Dermis microvascular lymphatic vessel endothelial cell (primary cell): ENCODE measurements around the gene PLA2G10. TPM values are rescaled to one million over a fixed set of nuclear protein-coding genes. Genes with fewer than 3 reads are reported as not detected.
A peak's percentile ranks its signal among the peaks of the same experiment; 100 is the strongest.
"Not testable (repeated sequence)": the region's sequence is repeated elsewhere in the genome, so short reads cannot be mapped to it uniquely, and the experiment has no call there.

Experiments used
- DNase-seq, 2 donors: peaks; one replicate each; pipeline versions ENCODE4 v3.0.0 to v3.0.0-alpha.2; 2010; ENCODE audit warnings: low read depth in 2 of 2
- total RNA-seq: library from RNA; depleted of rRNA; stranded (reverse); fragments of >200 nt; gene quantifications from 2 replicates; pipeline ENCODE4 v1.2.1, GENCODE V29; 2014

PLA2G10 gene
- total RNA-seq, 1 donor from 2014 or later, result not detected

GRCh38 chr16:14667347-14668266 is 26.5 kb downstream of the PLA2G10 start:
- no peak for DNase-seq

DNA sequence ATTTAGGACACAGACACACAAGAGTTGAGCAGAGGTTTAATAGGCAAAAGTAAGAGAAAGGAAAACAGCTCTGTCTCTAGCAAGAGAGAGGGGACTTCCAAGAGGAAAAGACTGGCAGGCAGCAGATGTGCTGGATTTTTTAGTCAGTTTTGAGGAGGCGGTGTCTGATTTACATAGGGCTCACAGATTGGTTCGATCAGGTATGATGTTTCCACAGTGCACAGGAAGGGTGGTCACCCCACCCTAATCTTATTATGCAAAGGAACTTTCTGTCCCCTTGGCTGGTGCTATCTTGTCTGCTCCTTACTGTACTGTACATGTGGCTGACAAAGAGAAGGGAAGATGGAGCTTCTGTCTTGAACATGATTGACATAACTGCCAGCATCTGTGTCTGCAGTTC is 36.0 kb downstream of the PLA2G10 start:
- peak in 1 of 2 donors; percentile 14 for DNase-seq

DNA sequence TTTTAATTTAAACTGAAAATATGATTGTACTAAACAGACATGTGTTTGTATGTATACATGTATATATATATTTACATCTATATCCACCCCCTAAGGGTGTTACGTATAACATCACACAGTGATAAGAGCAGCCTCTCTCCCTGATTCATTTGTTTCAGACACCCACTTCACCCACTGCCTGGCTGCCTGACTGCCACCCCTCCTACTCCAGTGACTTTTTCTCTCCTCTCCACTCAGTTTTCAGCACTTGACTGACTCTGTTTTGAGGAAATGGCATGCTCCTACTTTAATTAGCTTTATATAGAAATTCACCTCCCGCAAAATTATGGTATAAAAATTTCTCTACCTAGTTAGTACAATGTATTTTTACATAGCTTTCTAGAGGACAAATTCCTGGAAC is 41.4 kb downstream of the PLA2G10 start:
- DNase-seq, result no peak

DNA sequence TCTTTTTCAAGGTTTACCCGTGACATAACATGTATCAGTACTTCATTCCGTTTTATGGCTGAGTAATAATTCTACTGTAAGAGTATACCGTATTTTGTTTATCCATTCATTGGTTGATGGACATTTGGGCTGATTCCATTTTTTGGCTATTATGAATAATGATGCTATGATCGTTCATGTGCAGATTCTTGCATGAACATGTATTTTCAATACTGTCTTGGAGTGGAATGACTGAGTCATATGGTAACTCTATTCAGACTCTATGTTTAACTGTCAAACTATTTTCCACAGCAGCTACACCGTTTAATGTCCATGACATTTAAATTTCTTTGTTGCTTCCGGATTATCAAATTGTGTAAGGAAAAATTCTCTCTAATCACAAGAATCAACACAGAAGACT is 43.5 kb downstream of the PLA2G10 start:
- DNase-seq, result no peak

- DNase-seq, result no peak
Observed at GRCh38 chr16:14649816-14650215, 44.3 kb downstream of the PLA2G10 start.

GRCh38 chr16:14641926-14642325 is 52.2 kb downstream of the PLA2G10 start:
- DNase-seq, result no peak

DNA sequence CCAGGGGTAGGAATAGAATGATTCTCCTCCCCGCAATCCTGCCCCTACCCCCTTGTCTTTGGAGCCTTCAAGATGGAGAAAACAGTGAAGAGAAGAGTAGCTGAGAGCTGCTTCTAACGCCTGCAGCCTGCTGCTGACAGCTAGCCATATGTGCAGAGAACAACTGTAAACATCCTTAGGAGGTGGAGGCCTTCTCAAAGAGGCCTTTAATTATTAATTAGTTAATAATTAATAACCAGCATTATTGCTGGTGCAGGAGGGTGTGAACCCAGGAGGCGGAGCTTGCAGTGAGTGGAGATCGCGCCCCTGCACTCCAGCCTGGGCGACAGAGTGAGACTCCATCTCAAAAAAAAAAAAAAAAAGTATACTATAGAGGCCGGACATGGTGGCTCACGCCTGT is 52.9 kb downstream of the PLA2G10 start:
- no peak for DNase-seq

- DNase-seq, result no peak
Observed at GRCh38 chr16:14640538-14640937, 53.6 kb downstream of the PLA2G10 start.

- DNase-seq, result not testable (repeated sequence)
Observed at GRCh38 chr16:14636951-14637240, 57.2 kb downstream of the PLA2G10 start.

GRCh38 chr16:14636179-14636950 is 57.7 kb downstream of the PLA2G10 start:
- DNase-seq, result not testable (repeated sequence)

DNA sequence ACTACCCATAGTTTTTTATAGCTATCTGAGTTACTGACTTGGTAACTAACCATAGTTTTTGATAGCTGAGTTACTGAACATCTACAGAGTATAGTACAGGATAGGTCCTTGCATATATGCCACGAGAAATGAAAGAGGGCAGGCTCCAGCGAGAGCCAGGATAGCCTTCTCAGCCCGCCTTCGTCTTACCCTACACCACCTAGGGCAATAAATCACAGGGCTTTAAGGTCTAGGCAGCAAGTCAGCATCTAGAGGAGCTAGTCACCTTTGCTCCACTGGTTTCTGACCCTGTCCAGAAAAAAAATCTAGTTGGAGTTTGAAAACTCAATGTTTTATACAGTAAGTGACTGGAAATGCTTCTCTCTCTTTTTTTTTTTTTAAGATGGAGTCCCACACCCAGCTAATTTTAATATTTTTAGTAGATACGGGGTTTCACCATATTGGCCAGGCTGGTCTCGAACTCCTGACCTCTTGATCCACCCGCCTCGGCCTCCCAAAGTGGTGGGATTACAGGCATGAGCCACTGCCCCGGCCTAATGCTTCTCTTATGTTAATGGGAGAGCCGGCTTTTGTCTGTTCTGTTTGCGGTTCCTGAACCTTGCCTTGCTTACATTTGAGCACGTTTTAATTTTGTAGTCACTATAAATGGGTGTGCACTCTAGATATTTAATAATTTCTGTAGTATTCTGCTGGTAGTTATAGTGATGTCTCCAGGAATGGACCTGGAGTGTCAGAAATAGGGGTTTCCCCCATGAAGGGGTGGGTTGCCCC is 58.5 kb downstream of the PLA2G10 start:
- no peak for DNase-seq

DNA sequence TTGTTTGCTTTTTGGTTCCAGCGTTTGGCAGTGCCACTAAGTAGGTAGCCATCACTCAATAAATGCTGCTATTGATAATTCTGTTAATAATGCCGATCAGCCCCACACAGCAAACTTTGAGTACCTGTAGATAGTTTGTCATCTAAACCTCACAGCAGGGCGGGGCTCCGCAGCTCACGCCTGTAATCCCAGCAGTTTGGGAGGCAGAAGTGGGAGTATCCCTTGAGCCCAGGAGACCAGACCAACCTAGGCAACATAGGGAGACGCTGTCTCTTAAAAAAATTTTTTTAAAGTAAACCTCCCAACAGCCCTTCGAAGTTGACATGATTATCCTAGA is 59.8 kb downstream of the PLA2G10 start:
- no peak for DNase-seq

DNA sequence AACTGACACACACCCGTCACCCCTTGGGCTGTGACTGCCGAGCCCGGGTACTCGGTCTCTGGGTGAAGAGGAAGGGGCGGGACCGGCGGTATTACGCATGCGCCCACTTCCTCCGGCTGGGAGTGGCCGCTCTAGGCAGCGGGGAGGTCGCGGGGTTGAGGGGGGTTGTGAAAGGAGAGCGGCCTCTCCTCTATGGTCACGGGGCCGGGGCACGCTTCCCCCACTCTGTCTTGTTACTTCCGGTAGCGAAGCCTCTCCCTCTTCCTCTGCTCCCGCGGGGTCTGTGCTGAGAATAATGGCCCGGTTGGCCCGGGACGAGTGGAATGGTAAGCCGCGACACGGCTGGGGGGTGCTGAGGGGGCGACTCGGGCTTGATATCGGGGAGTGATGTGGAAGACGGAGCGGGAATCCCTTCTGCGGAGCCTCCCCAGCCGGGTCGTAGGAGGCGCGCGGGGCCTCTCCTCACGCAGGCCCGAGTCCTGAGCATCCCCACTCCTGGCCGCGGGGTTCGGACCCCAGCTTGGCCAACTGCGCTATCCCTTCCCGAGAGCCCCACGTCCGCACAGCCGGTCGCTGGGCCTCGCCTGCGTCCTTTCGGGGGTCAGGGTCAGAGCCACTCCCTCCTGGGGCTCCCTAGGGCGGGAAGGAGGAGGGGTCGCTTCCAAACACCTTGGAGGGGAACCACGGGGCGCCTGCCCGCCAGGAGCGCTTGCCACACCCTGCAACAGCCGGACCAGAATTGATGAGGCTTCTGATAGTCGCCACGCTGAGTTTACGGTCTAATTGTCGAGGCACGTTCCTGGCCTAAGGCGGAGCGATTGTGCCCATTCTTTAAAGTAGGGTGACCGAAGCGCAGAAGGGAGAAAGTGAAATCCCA is 61.2 kb downstream of the PLA2G10 start, which contains the start of gene BFAR:
TSS of gene BFAR (plus strand) at position 259 of the 877 bp plus-strand sequence. CDS start 11,396 bp downstream, outside the sequence.
- DNase-seq, result peak; percentile 92 to 97

GRCh38 chr16:14630620-14631330 is 63.3 kb downstream of the PLA2G10 start:
- not testable (repeated sequence) for DNase-seq

- DNase-seq, result peak; percentile 90 to 97
Observed at GRCh38 chr16:14629919-14630619, 64.0 kb downstream of the PLA2G10 start, which contains the start of gene PARN. Gene PARN, minus strand, starts transcription at chr16:14630260. Its CDS starts 135 bp downstream, at chr16:14630125.

GRCh38 chr16:14629612-14629918 is 64.5 kb downstream of the PLA2G10 start:
- peak in 1 of 2 donors; percentile 2 for DNase-seq

- DNase-seq, result peak in 1 of 2 donors; percentile 7
Observed at GRCh38 chr16:14628806-14629611, 65.1 kb downstream of the PLA2G10 start.

- DNase-seq, result no peak
Observed at GRCh38 chr16:14627078-14627477, 67.0 kb downstream of the PLA2G10 start.
